HG02885 (cell line): ENCODE data around the gene FAM83D.
"Not testable (repeated sequence)": the region's sequence is repeated elsewhere in the genome, so short reads cannot be mapped to it uniquely, and the experiment has no call there.

ENCODE experiments used
- ATAC-seq: cut with Tn5 transposase; IDR thresholded peaks from one replicate; pipeline ENCODE4 v1.9.1; 2021; ENCODE audit warnings: mild to moderate bottlenecking; ENCODE audit not compliant: unreplicated experiment, poor library complexity

FAM83D gene

GRCh38 chr20:38996866-38997265 is 70.6 kb downstream of the FAM83D start:
- not testable (repeated sequence) for ATAC-seq

GRCh38 chr20:38997622-38998021 is 71.4 kb downstream of the FAM83D start:
- ATAC-seq = peak; percentile 90

- no peak for ATAC-seq
Measured at GRCh38 chr20:38999217-38999616, 73.0 kb downstream of the FAM83D start.

GRCh38 chr20:38999965-39000910 is 74.0 kb downstream of the FAM83D start:
- no peak for ATAC-seq
